NOMO-1 treated with dmso at 0.1 percent for 144 hours (cell line): ENCODE data around the gene SYNC.

Experiments
- DNase-seq: peaks from one replicate; lab custom pipeline; 2025; ENCODE audit not compliant: unreplicated experiment; lab: John Stamatoyannopoulos, UW

The SYNC gene

DNA sequence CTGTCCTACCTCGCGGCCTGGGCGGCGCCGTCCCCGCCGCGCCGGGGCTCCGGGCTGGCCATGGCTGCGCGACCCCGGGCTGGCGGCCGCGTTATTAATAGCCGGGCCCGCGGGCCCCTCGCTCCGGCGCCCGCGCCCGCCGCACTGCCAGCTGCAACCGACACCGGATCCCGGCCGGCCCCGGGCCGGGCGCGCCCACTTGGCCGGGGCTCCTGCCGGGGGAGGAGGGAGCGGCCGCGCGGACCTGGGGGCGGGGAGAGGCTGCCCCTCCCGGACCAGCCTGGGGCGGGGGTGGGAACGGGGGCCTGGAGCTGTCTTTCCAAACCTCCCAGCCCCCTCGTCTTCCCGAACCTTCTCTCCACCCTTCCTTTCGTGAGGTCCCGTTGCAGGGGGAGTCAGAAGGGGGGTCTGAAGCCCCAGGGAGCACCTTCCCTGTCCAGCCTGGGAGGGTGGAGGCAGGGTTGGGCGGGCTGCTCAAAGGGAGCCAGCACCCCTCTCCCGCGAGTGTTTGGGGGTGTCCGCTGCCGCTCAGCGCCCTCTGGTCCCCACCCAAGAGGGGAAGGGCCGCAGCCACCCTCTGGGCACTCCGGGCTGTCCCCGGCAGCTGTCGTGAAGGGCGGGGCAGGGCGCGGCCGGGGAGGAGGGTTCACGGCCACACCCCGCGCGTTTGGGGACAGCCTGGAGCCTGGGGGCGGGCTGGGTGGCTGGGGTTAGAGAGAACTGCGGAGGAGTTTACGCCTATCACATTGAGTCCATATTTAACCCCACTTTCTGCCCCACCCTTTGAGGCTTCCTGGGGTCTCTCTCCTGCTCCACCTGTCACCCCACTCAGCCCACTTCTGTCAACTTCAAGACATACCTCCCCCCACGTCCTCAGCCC is at the start of gene SYNC:
Gene SYNC (minus strand): TSS at position 172 of the 880 bp plus-strand sequence. CDS start 110 bp downstream, at position 62.
- DNase-seq, result no peak

DNA sequence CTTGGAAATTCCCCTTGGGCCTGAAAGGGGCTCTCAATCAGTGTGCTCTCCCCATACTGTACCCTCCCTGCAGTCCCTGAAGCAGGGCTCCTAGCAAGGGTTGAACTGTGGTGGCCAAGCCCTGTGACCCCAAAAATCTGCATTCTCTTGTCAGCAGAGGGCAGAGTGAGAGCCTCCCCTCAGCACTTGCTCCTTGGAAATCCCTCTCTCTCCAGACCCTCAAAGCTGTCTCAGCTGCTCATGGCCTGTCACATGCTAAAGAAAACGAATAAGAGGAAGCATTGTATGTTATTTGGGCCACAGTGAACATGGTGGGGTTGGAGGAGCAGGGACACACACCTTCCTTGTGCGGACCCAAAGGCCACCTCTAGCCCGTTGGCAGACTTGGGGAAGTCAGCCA is 47.2 kb upstream of the SYNC start:
- DNase-seq, result no peak

DNA sequence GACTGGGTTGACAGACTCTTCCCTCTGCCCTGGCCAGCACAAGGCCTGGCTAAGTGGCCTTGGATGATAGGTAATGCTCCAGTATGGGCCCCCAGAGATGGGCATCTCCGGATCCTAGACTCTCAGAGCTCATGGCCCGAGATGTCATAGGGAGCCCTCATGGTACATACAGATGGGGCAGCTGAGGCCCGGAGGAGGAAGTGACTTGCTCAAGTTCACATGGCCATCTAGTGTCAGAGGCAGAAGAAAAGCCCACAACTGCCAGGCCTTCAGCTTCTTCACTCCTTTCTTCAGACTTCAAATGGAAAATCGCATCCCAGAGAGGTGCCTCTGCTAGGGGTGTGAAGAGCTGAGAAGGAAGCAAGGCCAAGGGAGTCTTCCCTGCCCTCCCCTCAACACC is 46.8 kb upstream of the SYNC start:
- no peak for DNase-seq

DNA sequence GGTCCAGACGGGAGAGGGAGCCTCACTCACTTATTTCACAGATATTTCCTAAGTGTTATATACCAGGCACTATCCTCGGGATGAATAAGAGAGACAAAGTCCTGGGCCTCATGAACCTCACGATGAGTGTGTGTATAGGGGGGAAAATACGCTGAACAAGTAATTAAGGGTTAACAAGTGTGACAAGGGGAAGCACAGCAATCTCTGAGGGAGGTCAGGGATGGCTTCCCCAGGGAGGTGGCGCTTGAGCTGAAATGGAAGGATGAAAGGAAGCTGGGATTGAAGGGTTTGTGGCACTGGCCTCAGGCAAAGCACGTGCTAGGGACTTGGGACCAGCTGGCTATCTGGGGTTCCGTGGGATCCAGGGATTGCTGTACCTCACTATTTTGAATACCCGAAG is 46.4 kb upstream of the SYNC start:
- DNase-seq, result no peak

DNA sequence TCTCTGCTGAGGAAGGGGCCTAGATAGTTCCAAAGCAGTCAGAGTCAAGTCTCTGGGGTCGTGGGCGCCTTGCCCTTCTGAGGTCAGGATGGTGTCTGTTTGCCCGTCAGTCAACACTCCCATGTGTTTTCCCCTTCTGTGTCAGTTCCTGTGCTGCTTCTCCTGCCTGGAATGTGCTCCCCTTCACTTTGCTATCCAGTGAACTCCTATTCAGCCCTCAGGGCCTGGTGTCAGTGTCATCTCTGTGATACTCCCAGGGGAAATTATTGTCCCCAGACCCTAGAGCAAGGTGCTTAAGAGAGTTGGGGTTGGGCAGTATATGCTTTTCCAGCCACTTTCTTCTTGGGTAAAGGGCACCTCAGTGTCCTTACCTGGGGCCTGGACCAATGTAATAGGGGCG is 45.8 kb upstream of the SYNC start:
- DNase-seq, result no peak

DNA sequence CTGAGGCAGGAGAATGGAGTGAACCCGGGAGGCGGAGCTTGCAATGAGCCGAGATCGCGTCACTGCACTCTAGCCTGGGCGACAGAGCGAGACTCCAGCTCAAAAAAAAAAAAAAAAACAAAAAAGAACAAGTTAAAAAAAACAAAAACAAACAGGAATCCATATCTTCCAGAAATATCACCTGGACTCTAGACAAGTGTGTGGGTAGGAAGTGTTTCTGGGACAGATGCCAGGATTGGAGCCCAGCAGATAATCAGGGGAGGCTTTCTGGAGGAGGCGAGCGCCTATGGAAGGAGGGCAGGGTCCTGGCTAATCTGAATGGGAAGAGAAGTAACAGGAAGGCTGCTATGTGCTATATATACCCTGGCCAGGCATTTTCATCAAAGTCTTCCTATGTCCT is 43.6 kb upstream of the SYNC start:
- no peak for DNase-seq

DNA sequence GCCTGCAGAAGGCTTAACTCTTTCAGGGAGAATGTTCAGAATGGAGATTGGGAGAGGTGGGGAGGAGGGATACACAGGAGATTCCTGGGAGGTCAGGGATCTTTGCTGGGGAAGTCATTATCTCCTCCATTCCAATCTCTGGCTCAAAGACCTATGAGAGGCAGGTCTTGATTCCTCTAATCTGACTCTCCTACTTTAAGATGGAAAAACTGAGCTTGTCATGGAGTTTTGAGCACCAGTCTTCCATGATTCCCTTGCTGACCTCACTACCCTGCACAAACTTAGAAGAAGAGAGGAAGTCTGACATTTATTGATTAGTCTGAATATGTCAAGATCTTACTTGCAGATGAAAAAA is 41.5 kb upstream of the SYNC start:
- DNase-seq, result no peak

DNA sequence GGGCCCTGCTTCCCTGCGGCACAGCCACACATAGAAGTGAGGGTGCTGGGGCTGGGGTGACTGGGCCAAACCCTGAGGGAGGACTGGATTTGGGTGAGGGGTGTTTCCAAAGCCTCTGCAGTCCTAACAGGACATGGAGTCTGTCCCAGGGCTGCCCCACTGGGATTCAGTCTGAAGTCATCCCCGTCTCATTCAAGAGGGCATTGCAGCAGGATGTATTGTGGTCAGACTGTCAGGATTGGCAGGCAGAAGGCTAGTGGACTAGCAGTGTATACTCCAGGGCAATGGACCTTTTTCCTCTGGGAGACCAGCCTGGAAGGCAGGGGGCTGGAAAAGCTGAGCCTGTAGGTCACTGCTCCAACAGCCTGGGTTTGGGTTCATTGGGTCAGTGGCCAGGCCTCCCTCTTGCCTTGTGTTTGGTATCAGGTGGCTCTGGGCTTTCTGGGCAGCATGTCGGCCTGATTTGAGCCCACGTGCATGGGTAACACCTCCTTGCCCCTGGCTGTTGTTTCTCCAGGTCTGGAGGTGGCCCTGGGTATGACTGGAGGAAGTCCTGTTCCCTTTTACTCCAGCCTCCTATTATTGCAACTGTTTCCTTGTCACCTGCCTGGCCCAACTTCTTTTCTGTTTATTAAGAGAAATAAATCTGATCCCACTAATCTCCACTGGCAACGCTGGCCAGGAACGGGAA is 41.0 kb upstream of the SYNC start:
- DNase-seq, result no peak

DNA sequence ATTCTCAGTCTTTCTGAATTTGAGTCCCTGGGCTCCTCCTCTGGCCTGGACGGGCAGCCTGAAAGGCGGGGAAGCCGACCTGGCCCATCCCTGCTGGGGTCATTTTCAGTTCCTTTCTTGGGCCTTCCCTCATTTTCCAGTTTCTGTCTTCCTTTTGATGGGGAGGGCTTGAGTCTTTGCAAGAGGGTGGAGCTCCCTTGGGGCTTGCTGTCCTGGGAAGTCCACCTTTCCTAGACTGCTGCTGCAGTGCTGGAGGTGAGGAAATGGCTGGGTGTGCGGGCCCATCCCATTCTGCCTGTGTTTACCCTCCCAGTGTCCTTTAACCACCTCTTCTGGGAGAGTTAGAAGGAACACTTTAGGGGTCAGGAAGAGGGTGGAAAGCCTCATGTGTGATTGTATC is 40.4 kb upstream of the SYNC start:
- DNase-seq, result no peak

DNA sequence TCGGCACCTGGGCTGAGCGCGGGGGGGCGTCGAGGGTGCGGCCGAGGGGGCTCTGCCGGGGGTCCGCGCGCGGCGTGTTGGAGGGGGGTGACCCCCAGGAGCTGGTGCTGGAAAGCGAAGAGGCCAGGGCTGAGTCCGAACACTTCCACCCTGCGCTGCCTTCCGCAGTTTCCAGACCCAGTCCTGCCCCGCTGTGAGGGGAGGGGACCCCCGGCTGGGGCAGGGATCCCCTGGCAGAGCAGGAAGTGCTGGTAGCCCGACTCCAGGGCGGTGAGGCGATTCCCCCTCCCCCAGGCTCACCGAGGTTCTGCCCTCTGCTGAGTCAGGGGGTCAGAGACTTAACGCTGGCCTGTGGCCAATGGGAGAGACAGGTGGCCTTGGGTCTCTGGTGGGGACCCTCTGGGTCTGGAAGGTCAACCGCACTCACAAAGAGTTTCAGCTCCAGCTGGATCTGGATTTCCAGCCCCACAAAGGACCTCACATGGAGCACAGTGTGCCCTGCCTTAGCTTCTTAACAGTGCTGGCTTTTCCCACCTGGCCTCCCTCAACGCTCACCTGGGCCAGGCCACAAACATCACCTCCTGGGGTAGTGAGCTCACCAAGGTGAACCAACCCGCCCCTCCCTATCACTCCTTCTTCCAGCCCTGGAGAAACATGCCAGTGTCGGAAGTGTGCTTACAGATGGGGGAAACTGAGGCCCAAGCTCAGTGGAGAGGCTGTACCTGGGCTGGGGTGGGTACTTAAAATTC is 39.8 kb upstream of the SYNC start:
- DNase-seq, result no peak

DNA sequence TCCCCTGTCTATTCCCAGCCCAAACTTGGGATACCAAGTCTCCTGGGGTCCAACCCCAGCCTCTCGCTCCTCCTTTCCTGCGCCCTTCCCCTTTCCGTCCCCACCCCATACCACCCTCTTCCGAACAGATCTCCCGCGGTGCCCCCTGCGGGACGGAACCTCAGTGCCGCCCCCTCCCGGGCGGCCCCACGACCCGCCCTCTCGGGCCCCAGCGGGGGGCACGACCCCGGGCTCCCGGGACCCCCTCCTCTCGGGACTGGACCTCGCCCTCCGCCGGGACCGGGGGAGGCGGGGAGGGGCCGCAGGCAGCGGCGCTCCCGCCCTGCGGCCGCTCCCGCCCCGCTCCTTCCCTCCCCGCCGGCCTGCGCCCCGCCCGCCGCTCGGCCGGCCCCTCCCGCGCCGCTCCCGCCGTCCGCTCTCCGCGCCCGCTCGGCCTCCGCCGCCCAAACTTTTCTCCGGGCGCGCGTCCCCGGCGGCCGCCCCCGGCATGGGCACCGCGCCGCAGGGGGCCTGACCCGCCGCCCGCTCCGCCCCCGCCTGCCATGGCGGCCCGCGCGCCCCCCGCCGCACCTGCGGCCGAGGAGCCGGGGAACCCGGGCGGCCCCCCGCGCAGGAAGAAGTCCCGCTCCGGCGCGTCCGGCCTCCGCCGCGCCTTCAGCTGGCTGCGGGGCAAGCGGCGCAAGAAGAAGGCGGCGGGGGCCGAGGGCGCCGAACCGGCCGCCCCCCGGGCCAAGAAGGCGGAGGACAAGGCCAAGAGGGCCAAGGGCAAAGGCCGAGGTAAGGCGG is 39.0 kb upstream of the SYNC start:
- no peak for DNase-seq

DNA sequence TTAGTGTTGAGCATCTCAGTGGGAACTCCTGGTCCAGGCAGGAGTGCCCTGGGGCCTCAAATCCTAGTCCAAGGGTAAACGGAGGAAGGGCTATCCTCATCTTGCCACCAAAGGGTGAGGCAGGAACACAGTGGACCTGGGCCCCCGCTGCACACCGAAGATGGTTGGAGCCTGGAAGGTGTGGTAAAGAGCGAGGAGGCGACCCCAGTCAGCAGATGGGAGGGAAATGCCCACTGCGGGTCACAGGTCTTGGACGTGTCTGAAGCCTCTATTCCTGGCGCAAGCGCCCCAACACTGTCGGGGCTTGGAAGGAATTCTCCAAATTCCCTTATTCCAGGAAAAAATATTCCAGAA is 38.5 kb upstream of the SYNC start:
- DNase-seq, result no peak

DNA sequence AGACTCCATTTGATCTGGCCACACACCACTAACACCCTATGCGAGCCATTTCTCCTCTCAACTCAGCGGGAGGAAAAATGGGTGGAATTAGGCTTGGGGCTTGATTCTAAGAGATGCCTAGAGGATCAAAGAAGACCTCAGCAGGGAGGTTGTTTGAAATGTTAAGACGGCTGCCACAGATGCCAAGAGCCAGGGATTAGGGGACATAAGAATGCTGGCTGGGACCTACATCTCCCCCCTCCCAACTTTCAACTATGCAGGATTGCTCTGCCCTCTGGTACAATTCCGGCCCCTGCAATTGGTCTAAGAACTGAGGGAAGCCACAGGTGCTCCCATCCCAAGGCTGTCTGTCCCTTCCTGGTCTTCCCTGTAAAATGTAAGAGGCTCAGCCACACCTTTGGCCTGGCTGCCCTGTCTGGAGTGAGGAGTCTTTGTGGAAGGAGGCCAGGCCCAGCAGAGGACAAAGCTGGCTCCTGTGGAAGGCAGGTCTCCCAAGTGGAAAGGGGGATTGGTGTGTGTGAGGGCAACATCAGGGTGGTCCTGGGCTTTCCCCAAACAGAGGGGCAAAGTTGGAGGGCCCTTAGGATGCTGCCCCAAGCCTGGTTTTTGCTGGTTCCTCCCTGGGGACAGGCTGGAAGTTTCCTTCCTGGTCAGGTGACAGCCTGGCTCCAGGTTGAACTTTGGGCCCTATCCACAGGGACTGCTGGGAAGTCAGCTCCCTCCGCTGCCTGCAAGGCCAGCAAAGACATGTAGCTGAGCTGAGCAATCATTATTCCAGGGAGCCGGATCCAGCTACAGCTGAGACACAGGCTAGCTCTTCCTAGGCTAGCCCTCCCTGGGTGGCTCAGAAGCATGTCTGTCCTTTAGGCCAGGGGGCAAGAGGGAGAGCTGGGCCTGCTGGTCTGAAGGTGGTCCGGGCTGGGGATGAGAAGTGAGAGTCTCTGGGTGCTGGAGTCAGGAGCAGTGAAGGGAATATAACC is 34.5 kb upstream of the SYNC start:
- DNase-seq, result no peak

DNA sequence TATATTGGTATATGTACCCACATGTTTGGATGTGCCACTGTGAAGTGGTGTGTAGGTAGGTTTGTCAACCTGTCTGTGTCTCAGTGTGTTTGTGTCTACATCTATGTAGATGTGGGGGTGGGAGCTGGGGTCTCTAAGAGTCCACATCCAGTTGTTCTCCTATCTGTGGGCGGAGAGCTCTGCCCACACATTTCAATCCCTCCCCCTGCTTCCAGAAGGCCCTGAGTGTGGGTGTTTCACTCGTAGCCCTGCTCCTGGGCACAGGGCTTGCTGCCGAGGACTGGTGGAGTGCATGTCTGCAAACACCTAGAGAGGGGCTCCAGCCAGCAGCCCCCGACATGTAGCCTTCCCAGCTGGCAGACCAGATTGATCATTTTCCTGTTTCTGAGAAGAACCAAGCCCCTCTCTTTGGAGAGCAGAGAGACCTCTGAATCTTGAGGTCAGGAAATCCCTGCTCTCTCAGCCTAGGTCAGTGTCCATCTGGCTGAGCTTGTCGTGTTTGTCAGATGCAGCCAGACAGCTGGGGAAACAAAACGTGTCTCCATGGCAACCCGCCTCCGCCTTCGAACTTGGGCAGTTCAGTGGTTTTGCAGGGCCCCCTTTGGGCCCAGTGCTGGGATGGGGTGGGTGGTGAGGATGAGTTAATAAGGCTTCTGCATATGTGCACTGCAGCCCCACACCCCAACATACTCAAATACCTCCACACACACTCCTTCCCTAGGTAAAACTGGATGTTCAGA is 31.2 kb upstream of the SYNC start:
- DNase-seq, result no peak

DNA sequence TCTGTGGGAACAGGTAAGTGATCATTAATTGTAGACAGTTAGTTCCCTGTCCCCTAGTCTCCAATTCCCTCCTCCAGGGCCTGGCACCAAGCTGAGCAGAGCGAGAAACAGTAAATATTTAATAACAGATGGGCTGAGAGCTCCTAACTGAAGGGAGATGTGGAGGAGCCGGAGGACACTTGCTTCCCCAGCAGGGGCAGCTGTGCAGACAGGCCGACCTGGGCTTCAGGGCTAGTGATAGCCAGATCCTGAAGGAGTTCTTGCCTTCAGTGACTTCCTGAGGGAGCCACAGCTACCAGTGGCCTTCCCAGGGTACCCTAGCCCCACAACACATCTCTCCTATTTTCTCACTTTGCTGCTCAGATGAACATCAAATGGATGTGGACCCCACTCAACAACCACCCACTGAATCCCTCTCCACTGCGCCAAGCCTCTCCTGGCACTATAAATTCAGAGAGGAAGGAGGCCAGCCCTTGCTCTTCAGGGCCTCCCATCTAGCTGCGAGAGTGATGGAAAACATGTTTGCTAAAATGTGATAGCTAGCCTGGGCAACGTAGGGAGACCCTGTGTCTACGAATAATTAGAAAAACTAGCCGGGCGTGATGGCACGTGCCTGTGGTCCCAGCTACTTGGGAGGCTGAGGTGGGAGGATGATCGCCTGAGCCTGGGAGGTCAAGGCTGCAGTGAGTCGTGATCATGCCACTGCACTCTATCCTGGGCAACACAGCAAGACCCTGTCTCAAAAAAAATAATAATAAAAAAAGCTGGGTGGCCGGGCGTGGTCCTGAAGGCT is 26.9 kb upstream of the SYNC start:
- DNase-seq, result no peak

DNA sequence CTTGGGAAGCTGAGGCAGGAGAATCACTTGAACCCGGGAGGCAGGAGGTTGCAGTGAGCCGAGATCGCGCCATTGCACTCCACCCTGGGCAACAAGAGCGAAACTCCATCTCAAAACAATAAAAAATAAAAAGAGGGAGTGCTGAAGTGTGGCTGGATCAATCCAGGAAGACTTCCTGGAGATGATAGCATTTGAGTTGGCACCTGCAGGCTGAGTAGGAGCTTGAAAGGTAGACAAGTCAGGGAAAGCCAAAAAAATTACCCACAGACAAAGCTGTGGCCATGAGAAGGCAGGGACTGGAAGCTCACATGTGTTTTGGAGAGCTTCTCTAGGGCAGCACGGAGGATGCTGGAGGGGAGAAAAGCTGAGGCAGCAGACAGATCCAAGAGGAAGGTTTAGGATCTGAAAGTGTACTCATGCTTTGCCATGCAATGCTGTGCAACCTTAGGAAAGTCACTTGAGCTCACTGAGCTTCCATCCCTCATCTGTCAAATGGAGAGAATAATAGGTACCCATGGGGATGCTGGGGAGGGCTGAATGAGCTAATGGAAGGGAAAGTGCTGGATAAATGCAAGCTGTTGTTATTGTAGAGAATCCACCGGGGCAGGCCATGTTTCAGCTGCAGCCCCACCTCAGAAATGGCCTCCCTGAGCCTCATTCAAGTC is 26.0 kb upstream of the SYNC start:
- no peak for DNase-seq

DNA sequence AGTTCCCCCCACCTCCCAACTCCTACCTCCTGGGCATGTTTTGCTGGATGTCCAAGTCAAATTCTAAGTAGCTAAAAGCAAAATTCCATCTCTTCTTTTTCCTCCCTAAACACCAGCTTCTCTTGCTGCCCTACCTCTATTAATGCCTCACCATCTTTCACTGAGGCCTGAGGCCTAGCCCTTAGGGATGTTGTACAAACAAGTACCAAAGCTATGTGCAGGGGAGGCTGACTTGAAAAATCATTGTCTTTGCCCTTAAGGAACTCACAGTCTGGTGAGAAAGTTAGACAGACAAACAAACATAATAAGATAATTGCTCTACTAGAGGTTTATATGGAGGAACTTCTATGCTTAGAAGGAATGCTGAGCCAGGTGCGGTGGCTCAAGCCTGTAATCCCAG is 25.3 kb upstream of the SYNC start:
- DNase-seq, result no peak

DNA sequence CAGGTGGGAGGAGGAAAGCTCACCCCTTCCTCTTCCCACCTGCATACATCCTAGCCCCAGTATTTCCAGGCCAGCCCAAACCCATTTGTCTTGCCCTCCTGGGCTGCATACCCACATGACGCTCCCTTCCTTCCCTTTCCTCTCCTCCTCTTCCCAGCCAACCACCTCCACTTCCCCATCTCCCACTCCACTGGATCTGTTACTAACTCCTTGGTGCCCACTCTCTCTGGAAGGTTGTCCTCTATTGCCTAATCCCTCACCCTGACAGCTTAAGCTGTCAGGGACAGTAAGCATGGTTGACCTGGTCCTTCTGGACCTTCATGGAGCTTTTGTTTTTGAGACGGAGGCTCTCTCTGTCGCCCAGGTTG is 23.0 kb upstream of the SYNC start:
- DNase-seq, result no peak
